ENCODE measurements around the gene KRT36.

DNA sequence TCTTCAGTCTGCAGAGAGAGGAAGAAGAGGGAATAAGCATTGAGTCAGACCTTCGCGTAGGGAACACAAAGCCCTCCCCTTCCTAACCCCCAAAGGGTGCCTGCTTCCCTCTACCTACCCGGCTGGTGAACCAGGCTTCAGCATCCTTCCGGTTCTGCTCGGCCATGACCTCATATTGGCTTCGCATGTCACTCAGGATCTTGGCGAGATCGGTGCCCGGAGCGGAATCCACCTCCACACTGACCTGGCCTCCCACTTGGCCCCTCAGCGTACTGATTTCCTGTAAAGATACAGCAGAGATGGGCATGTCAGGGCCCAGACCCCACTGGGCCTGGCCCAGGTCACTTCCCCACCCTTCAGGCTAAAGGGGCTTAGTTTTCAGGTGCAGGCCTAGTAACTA, 34.6 kb upstream of the KRT36 start:
- TF ChIP-seq, protein P1, sequence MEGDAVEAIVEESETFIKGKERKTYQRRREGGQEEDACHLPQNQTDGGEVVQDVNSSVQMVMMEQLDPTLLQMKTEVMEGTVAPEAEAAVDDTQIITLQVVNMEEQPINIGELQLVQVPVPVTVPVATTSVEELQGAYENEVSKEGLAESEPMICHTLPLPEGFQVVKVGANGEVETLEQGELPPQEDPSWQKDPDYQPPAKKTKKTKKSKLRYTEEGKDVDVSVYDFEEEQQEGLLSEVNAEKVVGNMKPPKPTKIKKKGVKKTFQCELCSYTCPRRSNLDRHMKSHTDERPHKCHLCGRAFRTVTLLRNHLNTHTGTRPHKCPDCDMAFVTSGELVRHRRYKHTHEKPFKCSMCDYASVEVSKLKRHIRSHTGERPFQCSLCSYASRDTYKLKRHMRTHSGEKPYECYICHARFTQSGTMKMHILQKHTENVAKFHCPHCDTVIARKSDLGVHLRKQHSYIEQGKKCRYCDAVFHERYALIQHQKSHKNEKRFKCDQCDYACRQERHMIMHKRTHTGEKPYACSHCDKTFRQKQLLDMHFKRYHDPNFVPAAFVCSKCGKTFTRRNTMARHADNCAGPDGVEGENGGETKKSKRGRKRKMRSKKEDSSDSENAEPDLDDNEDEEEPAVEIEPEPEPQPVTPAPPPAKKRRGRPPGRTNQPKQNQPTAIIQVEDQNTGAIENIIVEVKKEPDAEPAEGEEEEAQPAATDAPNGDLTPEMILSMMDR (IDR thresholded peaks at IDR 0.05): no peak
- TF ChIP-seq POLR2A (IDR thresholded peaks at IDR 0.05): no peak
